ENCODE data around the gene GSTO2.

GSTO2 gene

DNA sequence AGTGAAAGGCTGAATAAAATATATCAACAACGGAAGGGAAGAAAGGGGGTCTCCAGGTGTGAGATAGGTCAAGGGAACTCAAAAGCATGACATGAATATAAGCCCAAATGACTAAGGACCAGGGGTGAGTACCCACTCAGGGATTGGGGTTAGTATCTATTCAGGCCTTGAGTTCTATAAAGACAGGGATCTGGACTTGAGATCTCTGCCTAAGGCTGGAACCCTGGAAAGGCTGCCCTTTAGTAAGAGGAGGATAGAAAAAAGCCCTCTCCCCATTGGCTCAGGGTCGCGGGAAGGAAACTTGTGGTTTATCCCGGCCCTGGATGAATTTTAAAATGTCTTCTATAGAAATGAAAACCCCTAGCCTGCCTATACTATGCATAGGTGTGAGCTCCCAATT, 71.7 kb downstream of the GSTO2 start:
- no peak for DNase-seq (ENCODE audit: low spot score)

DNA sequence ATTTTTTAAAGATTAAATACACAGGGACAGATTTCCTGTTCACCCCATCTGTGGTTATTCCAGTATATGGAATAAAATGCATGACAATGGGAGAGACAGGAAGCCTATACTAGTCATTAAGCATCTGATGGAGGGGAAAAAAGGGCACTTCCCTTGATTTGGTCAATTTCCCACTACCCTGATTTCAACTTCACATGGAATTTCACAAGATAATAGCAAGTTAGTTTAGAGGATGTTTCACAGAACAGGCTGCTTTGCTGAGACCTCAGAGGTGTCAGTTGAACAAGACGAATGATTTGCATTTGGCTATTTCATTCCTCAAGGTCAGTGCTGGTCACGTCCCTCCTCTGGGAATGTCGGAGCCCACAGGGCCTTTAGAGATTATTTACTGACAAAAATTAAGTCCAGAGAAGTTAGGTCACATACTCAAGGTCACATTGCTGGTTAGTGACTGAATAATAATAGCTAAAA, 74.0 kb downstream of the GSTO2 start:
- DNase-seq (ENCODE audit: low spot score) = no peak

DNA sequence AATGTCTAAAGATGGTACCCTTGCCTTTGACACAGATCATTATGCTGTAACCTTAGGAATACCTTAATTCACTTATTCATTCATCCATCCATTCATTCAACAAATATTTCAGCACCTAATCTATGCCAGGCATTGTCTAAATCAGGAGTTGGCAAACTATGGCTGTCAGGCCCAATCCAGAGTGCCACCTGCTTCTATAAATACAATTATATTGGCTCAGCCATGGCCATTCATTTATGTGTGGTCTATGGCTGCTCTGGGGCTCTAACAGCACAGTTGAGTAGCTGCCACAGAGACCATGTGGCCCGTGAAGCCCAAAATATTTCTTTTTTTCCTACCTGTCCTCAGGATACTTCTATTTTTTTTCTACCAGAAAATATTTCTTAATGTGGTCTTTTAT, 75.2 kb downstream of the GSTO2 start:
- DNase-seq (ENCODE audit: low spot score) = no peak

DNA sequence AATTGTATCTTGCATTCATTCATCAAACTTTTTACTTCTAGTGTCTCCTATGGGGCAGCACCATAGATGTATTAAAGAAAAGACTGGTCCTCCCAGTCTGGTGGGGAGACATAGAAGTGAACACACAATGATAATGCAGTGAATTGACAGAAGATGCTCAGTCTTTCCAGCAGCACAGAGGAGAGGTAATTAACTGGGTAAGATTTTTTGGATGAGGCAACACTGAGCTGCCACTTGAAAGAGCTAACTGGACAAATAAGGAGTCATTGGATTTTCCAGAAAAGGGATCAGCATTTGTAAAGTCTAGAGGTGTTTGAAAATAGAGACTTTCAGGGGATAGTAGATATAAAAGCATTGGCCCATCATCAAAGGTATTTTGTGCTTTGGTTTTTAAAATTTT, 76.5 kb downstream of the GSTO2 start:
- no peak for DNase-seq (ENCODE audit: low spot score)

DNA sequence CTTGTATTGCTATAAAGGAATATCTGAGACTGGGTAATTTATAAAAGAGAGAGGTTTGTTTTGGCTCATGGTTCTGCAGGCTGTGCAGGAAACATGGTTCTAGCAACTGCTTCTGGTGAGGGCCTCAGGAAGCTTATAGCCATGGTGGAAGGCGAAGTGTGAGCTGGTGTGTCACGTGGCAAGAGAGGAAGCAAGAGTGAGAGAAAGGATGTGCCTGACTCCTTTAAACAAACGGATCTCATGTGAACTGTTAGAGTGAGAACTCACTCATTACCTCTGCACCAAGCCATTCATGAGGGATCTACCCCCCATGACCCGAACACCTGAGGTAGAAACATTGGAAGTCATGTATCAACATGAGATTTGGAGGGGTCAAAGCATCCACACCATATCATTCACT, 77.0 kb downstream of the GSTO2 start:
- DNase-seq (ENCODE audit: low spot score) = no peak

DNA sequence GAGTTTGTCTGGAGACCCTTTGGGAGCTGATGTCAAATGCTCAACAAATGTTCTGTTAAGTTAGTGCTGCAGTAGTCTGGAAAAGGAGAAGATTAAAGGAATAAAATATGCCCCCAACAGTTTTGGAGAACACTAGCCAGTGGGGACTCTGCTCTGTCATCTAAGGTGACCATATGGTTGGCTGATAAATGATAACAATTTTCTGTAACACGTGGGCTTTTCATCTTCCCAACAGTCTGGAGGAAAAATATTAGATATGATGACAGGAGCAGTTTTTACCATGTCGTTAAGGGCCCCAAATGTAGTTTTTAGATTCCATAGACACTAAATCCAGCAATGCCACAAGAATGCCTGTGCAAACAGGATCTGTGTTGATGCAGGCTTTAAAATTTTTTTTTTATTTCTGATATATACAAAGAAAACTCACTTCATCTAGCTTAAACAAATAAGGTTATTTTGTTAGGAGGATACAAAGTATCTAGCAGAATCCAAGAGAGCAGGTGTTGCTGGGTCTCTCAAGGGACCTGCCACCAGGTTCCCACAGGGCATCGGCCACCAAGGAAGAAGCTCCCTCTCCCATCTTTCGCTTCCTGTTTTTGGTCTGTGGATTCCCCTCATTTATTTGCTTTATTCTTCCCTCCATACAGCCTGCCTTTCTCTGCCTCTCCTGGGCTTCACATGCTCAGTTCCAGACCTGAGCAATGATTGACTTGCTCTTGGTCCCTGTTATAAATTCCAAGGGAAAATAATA, 78.5 kb downstream of the GSTO2 start:
- DNase-seq (ENCODE audit: low spot score) = no peak

DNA sequence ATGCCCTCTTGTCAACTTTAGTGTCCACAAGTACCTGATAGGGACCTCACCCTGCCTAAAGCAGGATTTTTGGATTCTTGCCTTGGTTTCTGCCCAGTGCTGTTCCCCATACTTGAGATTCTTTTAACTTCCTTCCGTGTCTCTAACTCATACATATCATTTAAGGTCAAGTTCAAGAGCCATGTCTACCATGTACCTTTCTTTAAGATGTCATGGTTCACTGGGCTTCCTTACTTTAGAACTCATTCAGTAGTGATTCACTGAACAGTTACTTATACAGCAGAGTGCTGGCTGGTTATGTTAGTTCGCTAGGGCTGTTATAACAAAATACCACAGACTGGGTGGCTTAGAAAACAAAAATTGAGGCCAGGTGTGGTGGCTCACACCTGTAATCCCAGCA, 79.6 kb downstream of the GSTO2 start:
- no peak for DNase-seq (ENCODE audit: low spot score)

DNA sequence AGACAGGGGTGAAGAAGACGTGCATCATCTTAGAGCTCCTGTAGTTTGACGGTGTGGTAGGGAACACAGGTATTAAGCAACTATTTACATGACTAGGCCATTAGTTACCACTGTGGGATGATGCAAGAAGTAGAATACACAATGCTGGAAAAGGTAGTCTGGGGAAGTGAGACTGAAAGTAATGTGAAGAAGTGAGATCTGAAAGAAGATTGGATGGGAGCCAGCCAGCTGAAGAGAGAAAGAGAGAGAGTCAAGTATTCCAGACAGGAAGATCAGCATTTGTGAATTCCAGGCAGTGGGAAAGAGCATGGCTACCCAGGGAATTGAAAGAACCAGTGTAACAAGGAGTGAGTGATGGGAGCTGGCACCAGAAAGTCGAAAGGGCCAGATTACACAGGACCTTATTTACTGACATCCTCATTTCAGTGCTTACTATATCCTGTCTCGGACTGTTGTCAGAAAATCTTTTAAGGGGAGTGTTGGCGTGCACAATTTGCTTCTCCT, 80.7 kb downstream of the GSTO2 start:
- no peak for DNase-seq (ENCODE audit: low spot score)

DNA sequence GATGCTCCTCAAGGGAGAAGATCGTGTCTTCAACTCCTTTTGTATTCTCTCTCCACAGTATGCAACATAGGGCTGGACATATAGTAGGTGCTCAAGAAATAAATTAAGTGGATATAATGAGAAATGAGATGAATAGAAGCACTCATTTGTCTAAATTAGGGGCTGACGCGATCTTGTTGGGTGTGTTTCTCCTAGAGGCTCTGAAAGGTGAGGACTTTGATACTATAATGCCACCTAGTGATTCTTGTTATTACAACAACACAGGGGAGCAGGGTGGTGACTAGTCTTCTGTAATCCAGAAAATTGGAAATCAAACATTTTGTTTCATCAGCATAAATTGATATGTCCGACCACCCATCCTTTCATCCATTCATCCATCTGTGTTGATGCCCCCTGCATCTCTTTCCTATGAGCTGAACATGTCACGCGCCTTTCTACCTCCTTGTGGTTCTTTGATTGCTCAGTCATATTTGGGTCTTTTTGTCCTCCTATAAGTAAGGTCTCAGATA, 81.2 kb downstream of the GSTO2 start:
- DNase-seq (ENCODE audit: low spot score) = peak; percentile 48

DNA sequence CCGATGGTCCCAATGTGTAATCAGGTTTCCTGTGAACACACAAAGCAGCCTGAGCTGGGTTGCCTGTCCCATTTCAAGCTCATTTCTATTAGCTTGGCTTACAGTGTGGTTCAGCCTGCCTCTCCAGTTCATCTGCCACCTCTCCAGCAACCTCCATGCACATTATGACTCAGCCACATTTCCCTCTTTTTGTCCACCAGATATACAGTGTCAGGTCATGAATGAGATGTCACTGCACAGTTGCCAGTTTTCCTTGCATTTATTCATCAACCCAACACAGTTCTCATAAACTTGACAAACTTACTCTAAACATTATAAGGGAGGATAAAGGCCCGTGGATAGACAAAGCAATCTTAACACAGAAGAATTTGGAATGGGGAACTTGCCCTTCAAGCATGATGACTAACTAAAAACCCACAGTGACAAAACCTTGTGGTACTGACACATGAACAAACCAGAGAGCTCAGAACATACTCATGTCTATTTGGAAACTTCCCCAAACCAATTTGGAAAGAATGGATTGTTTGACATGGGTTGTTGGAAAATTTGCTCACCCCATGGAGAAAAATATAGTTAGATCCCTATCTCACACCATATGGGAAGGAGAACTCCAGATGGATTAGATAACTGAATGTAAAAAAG, 82.2 kb downstream of the GSTO2 start:
- no peak for DNase-seq (ENCODE audit: low spot score)

DNA sequence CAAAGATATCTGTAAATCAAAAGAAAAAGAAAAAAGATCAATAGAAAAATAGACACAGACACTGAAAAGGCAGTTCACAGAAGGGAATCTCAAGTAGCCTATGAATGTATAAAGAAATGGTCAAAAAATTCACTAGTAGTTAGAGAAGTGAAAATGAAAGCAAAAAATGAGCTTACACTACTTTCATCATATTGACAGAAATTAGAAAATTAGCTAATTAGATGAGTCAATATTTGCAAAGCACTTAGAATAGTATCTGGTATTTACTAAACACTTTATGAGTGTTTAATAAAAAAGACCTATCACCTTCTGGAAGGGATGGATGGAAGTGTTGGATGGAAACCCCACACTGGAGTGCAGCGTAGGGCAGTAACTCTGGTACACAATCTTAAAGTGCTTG, 82.9 kb downstream of the GSTO2 start:
- DNase-seq (ENCODE audit: low spot score) = no peak

DNA sequence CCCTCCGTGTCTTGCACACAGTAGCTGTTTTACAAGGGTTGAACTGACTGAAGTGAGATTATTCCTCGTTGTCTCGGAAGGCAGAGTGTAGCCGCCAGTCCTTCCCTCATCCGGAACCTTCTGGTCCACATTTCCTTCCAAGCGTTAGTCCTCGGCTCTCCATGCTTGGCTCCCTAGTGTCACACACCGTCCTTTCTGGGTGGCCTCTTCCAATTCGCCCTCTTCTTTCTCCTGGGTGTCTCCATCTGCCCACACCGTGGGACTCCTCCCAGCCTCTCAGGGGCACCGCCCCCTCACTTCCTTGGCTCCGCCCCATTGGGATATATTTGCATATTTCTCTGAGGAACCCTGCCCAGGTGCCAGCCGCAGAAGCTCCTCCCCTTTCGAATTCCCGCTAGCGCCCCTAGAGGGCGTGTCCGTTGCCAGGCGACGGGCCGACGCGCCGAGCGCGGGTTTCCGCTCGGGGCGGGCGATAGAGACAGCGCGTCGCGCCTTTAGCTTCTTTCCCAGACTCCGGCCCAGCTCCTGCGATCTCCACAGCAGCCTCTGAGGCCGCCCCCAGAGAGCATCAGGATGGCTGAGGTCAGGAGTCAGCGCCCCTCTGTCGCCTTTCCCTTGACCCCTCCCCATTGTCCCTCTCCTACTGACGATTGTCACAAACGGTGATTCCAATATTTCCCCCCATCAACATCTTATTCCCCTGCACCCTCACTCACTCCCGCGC, 84.5 kb downstream of the GSTO2 start, which contains the start of gene CFAP58:
Gene CFAP58 (plus strand): TSS at position 509 of the 724 bp plus-strand sequence. CDS start 65 bp downstream, at position 574.
- peak; percentile 89 for DNase-seq (ENCODE audit: low spot score)

Data from D341Med (cell line).